IMR-90 (cell line): ENCODE data around the gene GPR35. TPM values are rescaled to one million over a fixed set of nuclear protein-coding genes. Genes with fewer than 3 reads are reported as not detected.
A peak's percentile ranks its signal among the peaks of the same experiment; 100 is the strongest.

Source experiments
- ATAC-seq: fragments of 200-7000 bp; cut with Tn5 transposase; 2 replicates; pipeline ENCODE4 v1.9.1; 2020; ENCODE audit warnings: low read depth, mild to moderate bottlenecking, moderate library complexity
- BruUV-seq: library from RNA; stranded (reverse); fragments of 400-500 nt; replicated peaks from 2 replicates; lab custom pipeline; 2021; lab: Mats Ljungman, UMichigan
- CTCF ChIA-PET: fragments of 300-600 bp; formaldehyde crosslinking; extraction: SDS; loops from one replicate; lab custom pipeline; 2021; ENCODE audit warnings: antibody characterized with exemption; lab: Yijun Ruan, JAX
- POLR2A ChIA-PET: fragments of 300-600 bp; sonication (Branson Sonifier 250); formaldehyde crosslinking; loops from one replicate; lab custom pipeline; 2022; ENCODE audit warnings: antibody characterized with exemption; ENCODE audit not compliant: unreplicated experiment; lab: Charles Lee
- DNase-seq: peaks from one replicate; pipeline ENCODE4 v3.0.0; 2013
- H2AFZ ChIP-seq: replicated peaks from 2 replicates; pipeline ENCODE3; 2013; ENCODE audit warnings: low read length, mild to moderate bottlenecking; ENCODE audit not compliant: poor library complexity
- H2AK5ac ChIP-seq: 2 replicates; pipeline ENCODE4 v1.6.1; 2013; ENCODE audit warnings: low read depth, low read length, inconsistent platforms
- H2AK9ac ChIP-seq: replicated peaks from 2 replicates; pipeline ENCODE3; 2013; ENCODE audit warnings: mild to moderate bottlenecking, low read depth, low read length, moderate library complexity; ENCODE audit not compliant: poor library complexity
- H2BK120ac ChIP-seq: 2 replicates; pipeline ENCODE4 v1.6.1; 2013; ENCODE audit warnings: low read depth, low read length, inconsistent platforms
- H2BK15ac ChIP-seq: 3 replicates; pipeline ENCODE4 v1.6.1; 2013; ENCODE audit warnings: low read depth, low read length, inconsistent platforms
- H2BK20ac ChIP-seq: 2 replicates; pipeline ENCODE4 v1.6.1; 2013; ENCODE audit warnings: low read depth, mild to moderate bottlenecking, inconsistent platforms, low read length, moderate library complexity
- H2BK5ac ChIP-seq: 2 replicates; pipeline ENCODE4 v1.6.1; 2013; ENCODE audit warnings: mild to moderate bottlenecking, low read depth, low read length, inconsistent platforms; ENCODE audit not compliant: poor library complexity, severe bottlenecking
- H3K14ac ChIP-seq: replicated peaks from 2 replicates; pipeline ENCODE4 v1.6.1; 2013; ENCODE audit warnings: low read depth, low read length, inconsistent platforms
- H3K18ac ChIP-seq: 2 replicates; pipeline ENCODE4 v1.6.1; 2013; ENCODE audit warnings: low read depth, low read length, control low read depth
- H3K23ac ChIP-seq: 2 replicates; pipeline ENCODE4 v1.6.1; 2013; ENCODE audit warnings: low read depth, low read length, inconsistent platforms
- H3K27ac ChIP-seq: 2 replicates; pipeline ENCODE4 v1.5.1; 2013; ENCODE audit warnings: mild to moderate bottlenecking, control low read depth, low read length; ENCODE audit not compliant: insufficient read depth
- H3K27me3 ChIP-seq: 2 replicates; pipeline ENCODE4 v1.6.1; 2013; ENCODE audit warnings: low read length; ENCODE audit not compliant: control insufficient read depth, insufficient read depth
- H3K36me3 ChIP-seq: 2 replicates; pipeline ENCODE4 v1.6.1; 2013; ENCODE audit warnings: low read length, mixed read lengths; ENCODE audit not compliant: control insufficient read depth, insufficient read depth
- H3K4ac ChIP-seq: 2 replicates; pipeline ENCODE4 v1.6.1; 2013; ENCODE audit warnings: low read depth, low read length, inconsistent platforms
- H3K4me1 ChIP-seq: 2 replicates; pipeline ENCODE4 v1.6.1; 2013; ENCODE audit warnings: low read length, mixed read lengths; ENCODE audit not compliant: control insufficient read depth, insufficient read depth
- H3K4me2 ChIP-seq: 2 replicates; pipeline ENCODE4 v1.6.1; 2013; ENCODE audit warnings: low read depth, mild to moderate bottlenecking, control low read depth, low read length, moderate library complexity
- H3K4me3 ChIP-seq: 2 replicates; pipeline ENCODE4 v1.5.1; 2013; ENCODE audit warnings: low read depth, mild to moderate bottlenecking, control low read depth, low read length, moderate library complexity; ENCODE audit not compliant: insufficient read depth
- H3K56ac ChIP-seq: 2 replicates; pipeline ENCODE4 v1.6.1; 2013; ENCODE audit warnings: low read length, inconsistent platforms; ENCODE audit not compliant: insufficient read depth; ENCODE audit errors: extremely low read depth
- H3K79me1 ChIP-seq, 2 experiments: 2 replicates each; pipeline ENCODE4 v1.6.1; 2013; ENCODE audit warnings: low read length in 2 of 2, inconsistent platforms in 1 of 2, low read depth in 1 of 2
- H3K9ac ChIP-seq: 2 replicates; pipeline ENCODE4 v1.6.1; 2013; ENCODE audit warnings: low read depth, low read length, control low read depth
- H3K9me1 ChIP-seq: 2 replicates; pipeline ENCODE4 v1.6.1; 2013; ENCODE audit warnings: low read length, inconsistent platforms; ENCODE audit not compliant: insufficient read depth
- H3K9me3 ChIP-seq: 2 replicates; pipeline ENCODE4 v1.6.1; 2013; ENCODE audit warnings: low read length; ENCODE audit not compliant: control insufficient read depth, insufficient read depth
- H4K20me1 ChIP-seq: 2 replicates; pipeline ENCODE4 v1.6.1; 2013; ENCODE audit warnings: low read length, inconsistent platforms; ENCODE audit not compliant: insufficient read depth
- H4K5ac ChIP-seq: 2 replicates; pipeline ENCODE4 v1.6.1; 2013; ENCODE audit warnings: mild to moderate bottlenecking, low read depth, low read length, control low read depth
- H4K8ac ChIP-seq, 2 experiments: 2 replicates each; pipeline ENCODE4 v1.6.1; 2013; ENCODE audit warnings: low read depth in 2 of 2, low read length in 2 of 2, control low read depth in 1 of 2, inconsistent platforms in 1 of 2
- H4K91ac ChIP-seq: 2 replicates; pipeline ENCODE4 v1.6.1; 2013; ENCODE audit warnings: low read depth, low read length, inconsistent platforms; ENCODE audit not compliant: insufficient read depth
- BHLHE40 ChIP-seq: fragments of 150-350 bp; IDR thresholded peaks from 2 replicates; pipeline ENCODE4 v1.6.1; 2016; ENCODE audit warnings: mild to moderate bottlenecking, low read depth, low read length
- CEBPB ChIP-seq: IDR thresholded peaks from 2 replicates; pipeline ENCODE4 v1.6.1; 2012; ENCODE audit warnings: low read depth, low read length, improper control_type of control experiment
- CHD1 ChIP-seq: IDR thresholded peaks from 2 replicates; pipeline ENCODE4 v1.6.1; 2012; ENCODE audit warnings: low read depth, low read length, improper control_type of control experiment
- ELK1 ChIP-seq: fragments of 150-350 bp; IDR thresholded peaks from 2 replicates; pipeline ENCODE4 v1.6.1; 2016; ENCODE audit warnings: low read depth, mild to moderate bottlenecking, low read length, moderate library complexity, borderline replicate concordance
- FOS ChIP-seq: fragments of 150-350 bp; IDR thresholded peaks from 2 replicates; pipeline ENCODE4 v1.6.1; 2016; ENCODE audit warnings: low read depth, low read length
- MAFK ChIP-seq: IDR thresholded peaks from 2 replicates; pipeline ENCODE4 v1.6.1; 2012; ENCODE audit warnings: low read depth, low read length, improper control_type of control experiment
- MAZ ChIP-seq: IDR thresholded peaks from 2 replicates; pipeline ENCODE4 v1.6.1; 2012; ENCODE audit warnings: low read depth, mild to moderate bottlenecking, low read length, improper control_type of control experiment, moderate library complexity, borderline replicate concordance
- MXI1 ChIP-seq: IDR thresholded peaks from 2 replicates; pipeline ENCODE4 v1.6.1; 2012; ENCODE audit warnings: low read depth, mild to moderate bottlenecking, low read length, moderate library complexity, borderline replicate concordance
- NFE2L2 ChIP-seq: fragments of 150-350 bp; IDR thresholded peaks from 2 replicates; pipeline ENCODE4 v1.6.1; 2016; ENCODE audit warnings: low read depth, mild to moderate bottlenecking, low read length
- POLR2A ChIP-seq: IDR thresholded peaks from 2 replicates; pipeline ENCODE4 v1.6.1; 2012; ENCODE audit warnings: mild to moderate bottlenecking, low read depth, low read length
- RAD21 ChIP-seq: IDR thresholded peaks from 2 replicates; pipeline ENCODE4 v1.6.1; 2012; ENCODE audit warnings: low read length, improper control_type of control experiment
- RCOR1 ChIP-seq: IDR thresholded peaks from 2 replicates; pipeline ENCODE4 v1.6.1; 2012; ENCODE audit warnings: mild to moderate bottlenecking, low read length, improper control_type of control experiment; ENCODE audit not compliant: insufficient replicate concordance
- RFX5 ChIP-seq: IDR thresholded peaks from 2 replicates; pipeline ENCODE4 v1.8.0; 2012; ENCODE audit warnings: low read depth, mild to moderate bottlenecking, low read length, moderate library complexity
- SMC3 ChIP-seq: fragments of 150-350 bp; IDR thresholded peaks from 2 replicates; pipeline ENCODE4 v1.6.1; 2016; ENCODE audit warnings: low read depth, mild to moderate bottlenecking, antibody characterized with exemption, low read length, moderate library complexity
- USF2 ChIP-seq: fragments of 150-350 bp; IDR thresholded peaks from 2 replicates; pipeline ENCODE4 v1.6.1; 2017; ENCODE audit warnings: mild to moderate bottlenecking, antibody characterized with exemption, low read length, low read depth
- WGBS, 2 experiments: methylation state at CpG; one replicate each; pipeline versions ENCODE4 v1.1.5 to v1.1.7; 2013; ENCODE audit warnings: missing lambda C conversion rate in 2 of 2; ENCODE audit not compliant: insufficient read length in 1 of 2; ENCODE audit errors: extremely low coverage in 2 of 2; 5-methylcytosine and 5-hydroxymethylcytosine counted together
- dilution Hi-C: fragments of 300-500 bp; cut with HindIII; formaldehyde crosslinking; loops from one replicate; pipeline ENCODE4 v1.14.3; 2018; ENCODE audit warnings: low sequenced_read_pairs; ENCODE audit not compliant: unreplicated experiment
- in situ Hi-C: fragments of 300-500 bp; cut with MboI; formaldehyde crosslinking; loops from 3 replicates; pipeline ENCODE4 v1.14.3; 2019; ENCODE audit warnings: low sequenced_read_pairs, inconsistent platforms, mixed read lengths
- intact Hi-C: fragments of 100-400 bp; cut with micrococcal nuclease; formaldehyde crosslinking; loops from 2 replicates; pipeline ENCODE4 v1.10.0; 2022
- polyA plus RNA-seq, 3 experiments: library from polyadenylated mRNA; depleted of rRNA; stranded (reverse); fragments of >200 nt; gene quantifications; 2 replicates each; pipeline ENCODE4 v1.2.3, GENCODE V29; 2012; ENCODE audit warnings: low replicate concordance in 1 of 3
- total RNA-seq: library from RNA; depleted of rRNA; stranded (reverse); fragments of >200 nt; gene quantifications from 2 replicates; pipeline ENCODE4 v1.2.3, GENCODE V29; 2012
- TF ChIP-seq, protein P1 (sequence below): conservative IDR thresholded peaks from 2 replicates; pipeline ENCODE4 v1.5.1; 2012; ENCODE audit warnings: mild to moderate bottlenecking, low read depth, low read length, improper control_type of control experiment

GPR35 gene
- total and polyA plus RNA-seq, 2 of the 4 experiments (the other 2 are of a cell fraction), result 0.31 TPM; not detected in 1

DNA sequence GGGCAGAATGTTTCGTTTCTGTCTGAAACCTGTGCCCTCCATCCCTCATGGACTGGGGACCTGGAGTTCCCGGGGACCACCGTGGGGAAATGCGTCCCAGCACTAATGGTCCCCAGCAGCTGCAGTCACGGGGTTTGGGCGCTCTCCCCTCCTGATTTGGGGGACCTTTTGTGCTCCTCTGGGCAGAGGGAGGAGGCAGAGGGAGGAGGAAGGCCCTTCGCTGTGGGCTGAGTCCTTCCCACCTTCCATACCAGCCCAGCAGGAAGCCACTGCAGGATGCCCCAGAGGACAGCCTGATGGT lies 3.2 kb downstream of the GPR35 start:
- Histone ChIP-seq H2AK5ac (no peak overlapping the region), H3K36me3 (no peaks in the 10 kb centered on the region), H2BK15ac (no peak overlapping the region), H3K4me2 (no peak overlapping the region), H3K56ac (no peak overlapping the region), H3K18ac (no peak overlapping the region), H4K8ac (no peak overlapping the region), H4K91ac (no peak overlapping the region), H3K4ac (no peak overlapping the region), H2AK9ac (no peak overlapping the region), H3K4me3 (no peak overlapping the region), H4K20me1 (no peaks in the 10 kb centered on the region), H2BK20ac (no peak overlapping the region), H2BK120ac (no peak overlapping the region), H4K5ac (no peak overlapping the region), H3K23ac (no peak overlapping the region), H3K79me1 (no peaks in the 10 kb centered on the region), H3K27me3 (peaks cover 12% of the 10 kb centered on the region; the same call in 1 of the 2 replicates), H3K14ac (no peak overlapping the region), H3K9me3 (peaks cover 4% of the 10 kb centered on the region; the same call in 1 of the 2 replicates), H3K9me1 (no peaks in the 10 kb centered on the region), H2AFZ (peak overlapping the region; percentile 8), H3K9ac (no peak overlapping the region), H3K4me1 (peaks cover 2% of the 10 kb centered on the region; the same call in 1 of the 2 replicates), H3K27ac (no peak overlapping the region), H2BK5ac (no peak overlapping the region)
- BruUV-seq, result no TSS peak
- no peak for TF ChIP-seq CHD1
- TF ChIP-seq MAFK, result no peak
- TF ChIP-seq BHLHE40, result no peak
- TF ChIP-seq POLR2A, result no peak
- no peak for TF ChIP-seq MAZ
- TF ChIP-seq CEBPB, result no peak
- TF ChIP-seq ELK1, result no peak
- TF ChIP-seq SMC3, result no peak
- TF ChIP-seq, protein P1, sequence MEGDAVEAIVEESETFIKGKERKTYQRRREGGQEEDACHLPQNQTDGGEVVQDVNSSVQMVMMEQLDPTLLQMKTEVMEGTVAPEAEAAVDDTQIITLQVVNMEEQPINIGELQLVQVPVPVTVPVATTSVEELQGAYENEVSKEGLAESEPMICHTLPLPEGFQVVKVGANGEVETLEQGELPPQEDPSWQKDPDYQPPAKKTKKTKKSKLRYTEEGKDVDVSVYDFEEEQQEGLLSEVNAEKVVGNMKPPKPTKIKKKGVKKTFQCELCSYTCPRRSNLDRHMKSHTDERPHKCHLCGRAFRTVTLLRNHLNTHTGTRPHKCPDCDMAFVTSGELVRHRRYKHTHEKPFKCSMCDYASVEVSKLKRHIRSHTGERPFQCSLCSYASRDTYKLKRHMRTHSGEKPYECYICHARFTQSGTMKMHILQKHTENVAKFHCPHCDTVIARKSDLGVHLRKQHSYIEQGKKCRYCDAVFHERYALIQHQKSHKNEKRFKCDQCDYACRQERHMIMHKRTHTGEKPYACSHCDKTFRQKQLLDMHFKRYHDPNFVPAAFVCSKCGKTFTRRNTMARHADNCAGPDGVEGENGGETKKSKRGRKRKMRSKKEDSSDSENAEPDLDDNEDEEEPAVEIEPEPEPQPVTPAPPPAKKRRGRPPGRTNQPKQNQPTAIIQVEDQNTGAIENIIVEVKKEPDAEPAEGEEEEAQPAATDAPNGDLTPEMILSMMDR, result no peak
- no peak for TF ChIP-seq RCOR1
- no peak for TF ChIP-seq RFX5
- TF ChIP-seq NFE2L2, result no peak
- TF ChIP-seq USF2, result no peak
- TF ChIP-seq FOS, result no peak
- TF ChIP-seq RAD21, result no peak
- TF ChIP-seq MXI1, result no peak
- POLR2A ChIA-PET, result no interaction called here
- DNase-seq (no peak), ATAC-seq (no peak)
- intact Hi-C loops (no loop called here), dilution Hi-C loops (no loop called here), in situ Hi-C loops (no loop called here)
- no CpG with 5 or more reads among the region's 7 CpGs for WGBS, 2 experiments
- CTCF ChIA-PET, result no interaction called here
